Measurements from ENCODE around the gene IVNS1ABP. TPM values are rescaled to one million over a fixed set of nuclear protein-coding genes. Genes with fewer than 3 reads are reported as not detected.

Gene IVNS1ABP
- total and polyA plus RNA-seq, 12 donors: 26.0 to 132 (median 64.2) TPM

GRCh38 chr1:185305419-185305818 lies 11.6 kb downstream of the IVNS1ABP start:
- peaks cover 0 to 20% (median 13%) of the 10 kb centered on the region in 9 donors for H3K4me1 ChIP-seq
- TF ChIP-seq CTCF (IDR thresholded peaks at IDR 0.05): no peak
- no peak for ATAC-seq
- peaks cover 0 to 100% (median 83%) of the 10 kb centered on the region in 9 donors for H3K36me3 ChIP-seq
- no peak for DNase-seq
- H3K9me3 ChIP-seq: no peaks in the 10 kb centered on the region
- no peak overlapping the region for H3K27ac ChIP-seq
- no peak overlapping the region for H3K4me3 ChIP-seq
- WGBS, 2 donors: 90 to 91% methylated on average over 3 of the region's 3 CpGs
- intact Hi-C loops (cut with DNase I): no loop called here
- H3K27me3 ChIP-seq: no peaks in the 10 kb centered on the region

- intact Hi-C loops (cut with DNase I): no loop called here
- WGBS, 2 donors: 92% methylated on average over 6 of the region's 6 CpGs
- Histone ChIP-seq H3K27ac (no peak overlapping the region), H3K27me3 (no peaks in the 10 kb centered on the region), H3K36me3 (peaks cover 0 to 100% (median 75%) of the 10 kb centered on the region in 9 donors), H3K4me3 (no peak overlapping the region), H3K9me3 (no peaks in the 10 kb centered on the region), H3K4me1 (no peaks in the 10 kb centered on the region)
- no peak for TF ChIP-seq CTCF (IDR thresholded peaks at IDR 0.05)
- DNase-seq: no peak
- no peak for ATAC-seq
Observed at GRCh38 chr1:185300152-185300551, 16.9 kb downstream of the IVNS1ABP start.

DNA sequence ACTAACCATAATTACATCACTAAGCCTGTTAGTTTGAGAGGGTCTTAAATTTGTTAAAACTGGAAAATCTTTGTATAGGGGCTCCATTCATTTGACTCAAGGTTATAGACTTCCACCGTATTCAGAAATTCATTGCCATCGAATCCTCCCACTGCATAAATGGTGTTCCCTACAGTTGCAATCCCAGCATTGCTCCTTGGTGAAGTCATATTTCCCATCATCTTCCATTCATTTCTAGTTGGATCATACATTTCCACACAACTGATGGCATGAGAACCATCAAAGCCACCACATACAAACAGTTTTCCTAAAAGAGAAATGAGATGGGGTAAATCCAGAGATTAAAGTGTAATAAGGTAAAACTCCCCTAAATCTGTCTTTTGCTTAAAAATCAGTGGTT lies 19.1 kb downstream of the IVNS1ABP start:
- WGBS, 2 donors: 59 to 76% methylated on average over 2 of the region's 2 CpGs
- no peak for DNase-seq
- H3K9me3 ChIP-seq: no peaks in the 10 kb centered on the region
- H3K27ac ChIP-seq: peak overlapping the region in 1 of 10 donors; percentile 5
- peak in 1 of 8 donors; percentile 45 for ATAC-seq
- TF ChIP-seq CTCF (IDR thresholded peaks at IDR 0.05): no peak
- peaks cover 0 to 100% (median 64%) of the 10 kb centered on the region in 9 donors for H3K36me3 ChIP-seq
- H3K4me3 ChIP-seq: no peak overlapping the region
- intact Hi-C loops (cut with DNase I): no loop called here
- no peaks in the 10 kb centered on the region for H3K27me3 ChIP-seq
- H3K4me1 ChIP-seq: peaks cover 0 to 5% (median under 1%) of the 10 kb centered on the region in 9 donors

GRCh38 chr1:185295091-185295490 lies 22.0 kb downstream of the IVNS1ABP start:
- no peak for TF ChIP-seq CTCF (IDR thresholded peaks at IDR 0.05)
- peaks cover 0 to 74% (median 41%) of the 10 kb centered on the region in 9 donors for H3K36me3 ChIP-seq

More at GRCh38 chr1:185295091-185295490, 22.0 kb downstream of the IVNS1ABP start:
- intact Hi-C loops (cut with DNase I): no loop called here
- Histone ChIP-seq H3K4me3 (no peak overlapping the region), H3K27ac (no peak overlapping the region), H3K27me3 (no peaks in the 10 kb centered on the region), H3K9me3 (no peaks in the 10 kb centered on the region), H3K4me1 (peaks cover 0 to 17% (median 10%) of the 10 kb centered on the region in 9 donors)
- DNase-seq (no peak), ATAC-seq (no peak)

Data from heart right ventricle (tissue), 16 donors.